Endodermal cell (in vitro differentiated cells): ENCODE measurements around the gene OMP. TPM values are rescaled to one million over a fixed set of nuclear protein-coding genes. Genes with fewer than 3 reads are reported as not detected.

Experiments
- DNase-seq: peaks from one replicate; pipeline ENCODE4 v3.0.0-alpha.2; 2017
- H3K27ac ChIP-seq: 2 replicates; pipeline ENCODE4 v1.5.1; 2013; ENCODE audit warnings: mild to moderate bottlenecking, low read depth, low read length, moderate library complexity
- H3K27me3 ChIP-seq: 2 replicates; pipeline ENCODE4 v1.6.1; 2013; ENCODE audit warnings: mild to moderate bottlenecking, low read length, moderate library complexity; ENCODE audit not compliant: insufficient read depth, control insufficient read depth, poor library complexity, severe bottlenecking
- H3K36me3 ChIP-seq: 2 replicates; pipeline ENCODE4 v1.7.0; 2013; ENCODE audit warnings: mild to moderate bottlenecking, low read length, moderate library complexity; ENCODE audit not compliant: control insufficient read depth, insufficient read depth
- H3K4me1 ChIP-seq: one replicate; pipeline ENCODE4 v1.7.0; 2013; ENCODE audit warnings: low read length; ENCODE audit not compliant: control insufficient read depth, insufficient read depth
- H3K4me3 ChIP-seq: 2 replicates; pipeline ENCODE4 v1.5.1; 2013; ENCODE audit warnings: mild to moderate bottlenecking, low read length, moderate library complexity
- H3K9ac ChIP-seq: 2 replicates; pipeline ENCODE4 v1.6.1; 2013; ENCODE audit warnings: mild to moderate bottlenecking, low read length, moderate library complexity; ENCODE audit not compliant: poor library complexity, severe bottlenecking; ENCODE audit errors: extremely low read depth
- H3K9me3 ChIP-seq: 2 replicates; pipeline ENCODE4 v1.6.1; 2013; ENCODE audit warnings: mild to moderate bottlenecking, low read length, moderate library complexity; ENCODE audit not compliant: control insufficient read depth
- H3K27ac Mint-ChIP-seq: 2 replicates; pipeline ENCODE4 v1.8.0; 2020; ENCODE audit warnings: mixed read lengths
- H3K27me3 Mint-ChIP-seq: 2 replicates; pipeline ENCODE4 v1.8.0; 2021; ENCODE audit warnings: mild to moderate bottlenecking, mixed read lengths; ENCODE audit not compliant: insufficient read depth
- H3K36me3 Mint-ChIP-seq: 2 replicates; pipeline ENCODE4 v1.8.0; 2020; ENCODE audit warnings: low read depth, mixed read lengths
- H3K4me1 Mint-ChIP-seq: 2 replicates; pipeline ENCODE4 v1.8.0; 2020; ENCODE audit warnings: mixed read lengths
- H3K4me3 Mint-ChIP-seq: 2 replicates; pipeline ENCODE4 v1.8.0; 2020; ENCODE audit warnings: mild to moderate bottlenecking, moderate library complexity, mixed read lengths
- H3K9me3 Mint-ChIP-seq: 2 replicates; pipeline ENCODE4 v1.8.0; 2020; ENCODE audit warnings: mild to moderate bottlenecking, mixed read lengths
- WGBS, 2 experiments: methylation state at CpG; one replicate each; pipeline versions ENCODE4 v1.1.5 to v1.1.7; 2013; ENCODE audit warnings: missing lambda C conversion rate in 2 of 2, mixed read lengths in 1 of 2; ENCODE audit not compliant: insufficient coverage in 1 of 2, insufficient read length in 1 of 2; 5-methylcytosine and 5-hydroxymethylcytosine counted together
- total RNA-seq, 2 donors: library from RNA; stranded (reverse); fragmentation: NEBNext Ultra II Directional in 1 of 2; extraction: Animal tissue kit (Norgen Biotek cat#: 25700) in 1 of 2; gene quantifications; 2 replicates in 1 of 2; 3 replicates in 1 of 2; pipeline ENCODE4 v1.2.1, GENCODE V29; 2021
- TF ChIP-seq, protein P1 (sequence below): fragments of 200-600 bp; sonication (generic); conservative IDR thresholded peaks from 2 replicates; pipeline ENCODE4 v1.5.0; 2021; ENCODE audit warnings: antibody characterized with exemption, mild to moderate bottlenecking

Gene OMP
- total RNA-seq, 2 donors from 2014 or later: 1.6 to 1.7 TPM

DNA sequence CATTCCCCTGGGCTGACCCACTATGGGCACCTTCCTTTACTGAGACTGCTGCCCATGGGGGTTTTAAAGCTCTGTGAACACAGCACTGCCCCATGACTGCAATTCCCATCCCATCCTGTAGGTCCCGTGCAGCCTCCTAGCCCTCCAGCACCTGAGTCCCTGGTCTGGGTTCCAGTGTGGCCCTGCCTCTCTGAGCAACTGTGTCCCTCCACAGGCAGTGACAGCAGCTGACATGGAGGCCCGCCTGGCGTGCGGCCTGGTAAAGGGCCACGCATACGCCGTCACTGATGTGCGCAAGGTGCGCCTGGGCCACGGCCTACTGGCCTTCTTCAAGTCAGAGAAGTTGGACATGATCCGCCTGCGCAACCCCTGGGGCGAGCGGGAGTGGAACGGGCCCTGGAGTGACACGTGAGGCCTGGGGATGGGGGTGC, 12.6 kb downstream of the OMP start:
- no peaks in the 10 kb centered on the region for H3K4me1 ChIP-seq
- Mint-ChIP-seq H3K4me3 (no peak overlapping the region), H3K27me3 (no peaks in the 10 kb centered on the region), H3K36me3 (peaks cover 2% of the 10 kb centered on the region), H3K4me1 (peaks cover 4% of the 10 kb centered on the region), H3K27ac (no peak overlapping the region), H3K9me3 (no peaks in the 10 kb centered on the region)
- H3K36me3 ChIP-seq: peaks cover 5% of the 10 kb centered on the region
- no peaks in the 10 kb centered on the region for H3K9me3 ChIP-seq
- WGBS, 2 experiments: 91 to 97% methylated on average over 16 of the region's 16 CpGs
- H3K27me3 ChIP-seq: no peaks in the 10 kb centered on the region
- TF ChIP-seq, protein P1, sequence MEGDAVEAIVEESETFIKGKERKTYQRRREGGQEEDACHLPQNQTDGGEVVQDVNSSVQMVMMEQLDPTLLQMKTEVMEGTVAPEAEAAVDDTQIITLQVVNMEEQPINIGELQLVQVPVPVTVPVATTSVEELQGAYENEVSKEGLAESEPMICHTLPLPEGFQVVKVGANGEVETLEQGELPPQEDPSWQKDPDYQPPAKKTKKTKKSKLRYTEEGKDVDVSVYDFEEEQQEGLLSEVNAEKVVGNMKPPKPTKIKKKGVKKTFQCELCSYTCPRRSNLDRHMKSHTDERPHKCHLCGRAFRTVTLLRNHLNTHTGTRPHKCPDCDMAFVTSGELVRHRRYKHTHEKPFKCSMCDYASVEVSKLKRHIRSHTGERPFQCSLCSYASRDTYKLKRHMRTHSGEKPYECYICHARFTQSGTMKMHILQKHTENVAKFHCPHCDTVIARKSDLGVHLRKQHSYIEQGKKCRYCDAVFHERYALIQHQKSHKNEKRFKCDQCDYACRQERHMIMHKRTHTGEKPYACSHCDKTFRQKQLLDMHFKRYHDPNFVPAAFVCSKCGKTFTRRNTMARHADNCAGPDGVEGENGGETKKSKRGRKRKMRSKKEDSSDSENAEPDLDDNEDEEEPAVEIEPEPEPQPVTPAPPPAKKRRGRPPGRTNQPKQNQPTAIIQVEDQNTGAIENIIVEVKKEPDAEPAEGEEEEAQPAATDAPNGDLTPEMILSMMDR: peak; percentile 72
- H3K4me3 ChIP-seq: no peak overlapping the region
- DNase-seq: peak; percentile 78
- H3K27ac ChIP-seq: no peak overlapping the region
- H3K9ac ChIP-seq: no peak overlapping the region

DNA sequence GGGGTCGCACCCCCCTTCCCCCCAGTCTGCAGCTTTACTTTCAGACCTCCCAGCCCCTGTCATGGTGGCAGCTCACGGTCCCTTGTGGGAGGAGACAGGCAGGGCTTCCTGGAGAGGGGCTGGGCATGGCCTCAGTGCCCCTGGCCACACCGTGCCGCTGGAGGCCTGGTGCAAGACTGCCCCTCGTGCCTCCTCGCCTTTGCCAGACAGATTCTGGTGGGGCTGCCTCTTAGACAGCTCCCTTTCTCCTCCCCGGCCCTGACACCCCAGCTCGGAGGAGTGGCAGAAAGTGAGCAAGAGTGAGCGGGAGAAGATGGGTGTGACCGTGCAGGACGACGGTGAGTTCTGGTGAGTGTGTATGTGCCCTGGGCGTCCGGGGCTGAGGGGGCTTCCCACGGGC, 13.3 kb downstream of the OMP start:
- 92 to 96% methylated on average over 8 to 15 of the region's 15 CpGs for WGBS, 2 experiments
- no peak for DNase-seq
- Histone ChIP-seq H3K36me3 (peaks cover 5% of the 10 kb centered on the region), H3K9me3 (no peaks in the 10 kb centered on the region), H3K9ac (no peak overlapping the region), H3K27me3 (no peaks in the 10 kb centered on the region), H3K4me3 (no peak overlapping the region), H3K4me1 (no peaks in the 10 kb centered on the region), H3K27ac (no peak overlapping the region)
- TF ChIP-seq, protein P1: no peak
- peaks cover 2% of the 10 kb centered on the region for H3K36me3 Mint-ChIP-seq
- H3K27me3 Mint-ChIP-seq: no peaks in the 10 kb centered on the region
- H3K4me1 Mint-ChIP-seq: peaks cover 4% of the 10 kb centered on the region
- no peaks in the 10 kb centered on the region for H3K9me3 Mint-ChIP-seq
- H3K4me3 Mint-ChIP-seq: no peak overlapping the region
- no peak overlapping the region for H3K27ac Mint-ChIP-seq

DNA sequence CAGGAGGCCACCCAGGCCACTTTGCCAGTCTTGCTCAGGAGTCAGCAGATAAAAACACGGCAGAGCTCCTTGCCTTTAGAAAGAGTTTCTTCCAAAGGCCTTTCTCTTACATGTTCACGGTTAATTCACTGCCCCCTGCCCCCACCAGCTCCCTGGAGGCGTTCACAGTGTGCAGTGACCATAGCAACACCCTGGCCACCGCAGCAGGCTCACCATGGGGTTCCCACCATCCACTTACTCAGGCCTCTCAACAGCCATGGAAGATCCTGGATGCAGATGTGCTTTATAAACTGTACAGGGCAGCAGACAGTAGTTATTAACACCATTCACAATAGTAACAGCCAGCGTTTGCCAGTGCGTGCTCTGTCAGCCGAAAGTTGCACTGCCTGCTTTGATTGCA, 14.9 kb downstream of the OMP start:
- H3K4me3 Mint-ChIP-seq: no peak overlapping the region
- Histone ChIP-seq H3K9ac (no peak overlapping the region), H3K36me3 (peaks cover 5% of the 10 kb centered on the region), H3K27me3 (no peaks in the 10 kb centered on the region), H3K9me3 (no peaks in the 10 kb centered on the region), H3K4me3 (no peak overlapping the region), H3K4me1 (no peaks in the 10 kb centered on the region), H3K27ac (peak overlapping the region; percentile 22)
- H3K9me3 Mint-ChIP-seq: no peaks in the 10 kb centered on the region
- H3K27ac Mint-ChIP-seq: no peak overlapping the region
- TF ChIP-seq, protein P1: no peak
- no peak for DNase-seq
- peaks cover 2% of the 10 kb centered on the region for H3K36me3 Mint-ChIP-seq
- no peaks in the 10 kb centered on the region for H3K27me3 Mint-ChIP-seq
- 78 to 89% methylated on average over 6 to 7 of the region's 7 CpGs for WGBS, 2 experiments
- peaks cover 4% of the 10 kb centered on the region for H3K4me1 Mint-ChIP-seq
